Sigmoid colon (tissue), 4 donors: Measurements from ENCODE around the gene CRB2.

Experiments used
- EP300 ChIP-seq, 4 donors: sonication (generic); formaldehyde crosslinking; IDR thresholded peaks; one replicate each; pipeline ENCODE4 v1.6.1; 2017; ENCODE audit warnings: antibody characterized with exemption in 4 of 4
- POLR2A ChIP-seq, 2 donors: fragments of 450-650 bp; IDR thresholded peaks; one replicate each; pipeline ENCODE4 v1.6.1; 2016; ENCODE audit warnings: antibody characterized with exemption in 2 of 2, mild to moderate bottlenecking in 2 of 2, moderate library complexity in 2 of 2
- TF ChIP-seq, protein P1 (sequence below), 4 experiments: fragments of 450-650 bp in 3 of 4; fragments of 200-600 bp in 1 of 4; IDR thresholded peaks; one replicate each; pipeline ENCODE4 v1.5.1; 2016 to 2019; ENCODE audit warnings: antibody characterized with exemption in 4 of 4, mild to moderate bottlenecking in 3 of 4, moderate library complexity in 2 of 4

DNA sequence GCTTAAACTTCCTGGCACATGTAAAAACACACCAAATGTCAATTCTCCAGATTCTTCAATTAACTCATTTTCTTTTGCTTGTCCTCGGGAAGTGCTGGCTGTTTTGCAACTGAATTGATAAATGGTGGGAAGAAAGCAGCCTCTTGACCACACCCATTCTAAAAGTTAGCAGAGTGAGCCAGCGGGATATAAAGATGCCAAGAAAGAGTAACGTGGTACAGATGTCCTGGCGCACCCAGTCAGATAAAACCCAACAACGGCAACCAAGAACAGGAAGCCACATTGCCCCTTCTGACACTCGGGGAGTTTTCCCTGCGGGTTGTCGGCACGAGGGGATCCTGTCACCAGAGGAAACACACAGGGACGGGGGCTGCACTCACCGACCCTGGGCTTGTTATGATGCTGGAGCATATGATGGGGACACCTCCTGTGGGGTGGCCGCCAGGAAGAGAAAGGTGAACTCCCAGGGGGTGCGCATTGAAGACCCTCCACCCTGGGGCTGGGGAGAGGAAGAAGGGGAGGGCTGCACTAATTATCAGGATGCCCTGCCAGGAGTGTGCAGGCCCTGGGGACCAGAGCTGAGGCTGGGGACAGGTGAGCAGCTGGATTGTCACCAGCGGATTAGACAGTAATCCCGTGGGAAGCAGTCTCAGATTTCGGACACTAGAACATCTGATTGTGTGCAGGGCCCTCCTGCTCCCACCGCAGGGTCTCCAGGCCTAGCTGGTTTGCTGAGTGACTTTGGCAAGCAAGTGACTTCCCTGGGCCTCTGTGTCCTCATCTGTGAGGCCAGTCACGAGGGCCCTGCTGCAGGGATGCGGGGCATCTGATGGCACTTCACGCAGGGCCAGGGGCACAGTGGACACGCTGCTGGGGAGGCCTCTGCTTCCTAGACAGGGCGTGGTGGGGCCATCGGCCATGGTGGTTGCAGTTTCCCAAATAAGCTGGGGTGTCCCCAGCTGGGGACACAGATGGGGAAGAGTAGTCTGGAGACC is 59.2 kb downstream of the CRB2 start:
- TF ChIP-seq, protein P1, sequence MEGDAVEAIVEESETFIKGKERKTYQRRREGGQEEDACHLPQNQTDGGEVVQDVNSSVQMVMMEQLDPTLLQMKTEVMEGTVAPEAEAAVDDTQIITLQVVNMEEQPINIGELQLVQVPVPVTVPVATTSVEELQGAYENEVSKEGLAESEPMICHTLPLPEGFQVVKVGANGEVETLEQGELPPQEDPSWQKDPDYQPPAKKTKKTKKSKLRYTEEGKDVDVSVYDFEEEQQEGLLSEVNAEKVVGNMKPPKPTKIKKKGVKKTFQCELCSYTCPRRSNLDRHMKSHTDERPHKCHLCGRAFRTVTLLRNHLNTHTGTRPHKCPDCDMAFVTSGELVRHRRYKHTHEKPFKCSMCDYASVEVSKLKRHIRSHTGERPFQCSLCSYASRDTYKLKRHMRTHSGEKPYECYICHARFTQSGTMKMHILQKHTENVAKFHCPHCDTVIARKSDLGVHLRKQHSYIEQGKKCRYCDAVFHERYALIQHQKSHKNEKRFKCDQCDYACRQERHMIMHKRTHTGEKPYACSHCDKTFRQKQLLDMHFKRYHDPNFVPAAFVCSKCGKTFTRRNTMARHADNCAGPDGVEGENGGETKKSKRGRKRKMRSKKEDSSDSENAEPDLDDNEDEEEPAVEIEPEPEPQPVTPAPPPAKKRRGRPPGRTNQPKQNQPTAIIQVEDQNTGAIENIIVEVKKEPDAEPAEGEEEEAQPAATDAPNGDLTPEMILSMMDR (IDR thresholded peaks at IDR 0.05): no peak
- TF ChIP-seq POLR2A (IDR thresholded peaks at IDR 0.05) (no peak), EP300 (IDR thresholded peaks at IDR 0.05) (no peak)
